ENCODE data around the gene LARP6. TPM values are rescaled to one million over a fixed set of nuclear protein-coding genes. Genes with fewer than 3 reads are reported as not detected.

Gene LARP6
- total RNA-seq, 4 donors from 2014 or later = 11.9 to 59.4 (median 28.8) TPM

DNA sequence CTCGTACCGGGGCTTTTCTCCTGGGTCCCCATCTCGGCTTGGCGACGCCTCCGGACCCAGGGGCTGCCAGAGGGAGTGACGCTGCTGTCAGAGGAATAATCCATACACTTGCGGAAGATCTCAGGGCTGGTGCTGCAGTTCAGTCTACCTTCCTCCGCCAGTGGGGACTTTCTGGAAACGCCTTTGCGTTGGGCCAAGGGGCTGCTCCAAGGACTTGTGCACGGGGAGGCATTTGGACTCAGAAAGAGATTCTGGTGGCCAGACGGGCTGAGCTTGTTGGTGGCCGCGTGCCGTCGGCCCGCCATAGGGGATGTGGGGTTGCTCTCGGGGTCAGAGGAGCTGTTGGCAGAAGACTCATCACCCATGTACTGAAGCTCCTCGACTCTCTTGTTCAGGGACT lies 21.8 kb downstream of the LARP6 start:
- H3K9me3 ChIP-seq = no peaks in the 10 kb centered on the region
- no peak overlapping the region for H3K27ac ChIP-seq
- no peak overlapping the region for H3K4me3 ChIP-seq
- no peaks in the 10 kb centered on the region for H3K4me1 ChIP-seq
- intact Hi-C loops (cut with DNase I; ENCODE audit: low total_unique reads) = no loop called here
- no peak for TF ChIP-seq CTCF (IDR thresholded peaks at IDR 0.05)
- no peak for TF ChIP-seq POLR2A (IDR thresholded peaks at IDR 0.05)
- no peak for DNase-seq
- H3K36me3 ChIP-seq = no peaks in the 10 kb centered on the region
- no peaks in the 10 kb centered on the region for H3K27me3 ChIP-seq

DNA sequence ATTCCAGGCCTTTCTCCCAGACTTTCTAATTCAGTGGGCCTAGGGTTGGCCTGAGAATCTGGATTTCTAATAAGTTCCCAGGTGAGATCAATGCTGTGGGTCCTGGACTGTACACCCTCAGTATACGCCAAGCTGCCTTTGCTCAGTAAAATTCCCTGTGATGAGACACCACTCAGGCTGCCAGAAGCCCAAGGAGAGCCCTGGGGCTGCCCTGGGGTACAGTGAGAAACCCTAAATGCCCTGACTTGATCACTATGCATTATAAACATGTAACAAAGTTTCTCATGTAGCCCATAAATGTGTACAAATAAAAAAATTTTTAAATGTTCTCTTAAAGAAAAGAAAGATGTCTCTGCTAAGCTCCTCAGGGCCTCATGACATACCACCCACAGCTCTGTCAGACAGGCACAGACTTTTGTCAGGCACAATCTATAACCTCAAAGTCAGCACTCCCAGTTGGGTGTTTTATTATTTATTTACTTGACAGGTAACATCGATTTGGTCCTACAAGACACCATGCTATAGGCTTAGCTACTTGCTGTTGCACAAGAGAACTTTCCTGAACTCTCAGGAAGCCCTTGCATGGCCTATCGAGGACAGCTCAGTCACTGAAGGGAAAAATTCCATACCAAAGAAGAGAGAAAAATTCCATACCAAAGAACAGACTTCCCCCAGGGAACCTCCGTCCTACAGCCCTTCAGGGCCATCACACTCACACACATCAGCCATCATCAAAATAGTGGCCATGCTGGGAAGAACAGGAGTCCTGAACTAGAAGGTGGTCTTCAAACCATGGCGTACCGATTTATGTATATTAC lies 22.7 kb downstream of the LARP6 start:
- no peaks in the 10 kb centered on the region for H3K9me3 ChIP-seq
- DNase-seq = no peak
- intact Hi-C loops (cut with DNase I; ENCODE audit: low total_unique reads) = no loop called here
- H3K4me1 ChIP-seq = no peaks in the 10 kb centered on the region
- H3K36me3 ChIP-seq = no peaks in the 10 kb centered on the region
- no peaks in the 10 kb centered on the region for H3K27me3 ChIP-seq
- H3K4me3 ChIP-seq = no peak overlapping the region
- no peak overlapping the region for H3K27ac ChIP-seq
- TF ChIP-seq POLR2A (IDR thresholded peaks at IDR 0.05) = no peak
- no peak for TF ChIP-seq CTCF (IDR thresholded peaks at IDR 0.05)

DNA sequence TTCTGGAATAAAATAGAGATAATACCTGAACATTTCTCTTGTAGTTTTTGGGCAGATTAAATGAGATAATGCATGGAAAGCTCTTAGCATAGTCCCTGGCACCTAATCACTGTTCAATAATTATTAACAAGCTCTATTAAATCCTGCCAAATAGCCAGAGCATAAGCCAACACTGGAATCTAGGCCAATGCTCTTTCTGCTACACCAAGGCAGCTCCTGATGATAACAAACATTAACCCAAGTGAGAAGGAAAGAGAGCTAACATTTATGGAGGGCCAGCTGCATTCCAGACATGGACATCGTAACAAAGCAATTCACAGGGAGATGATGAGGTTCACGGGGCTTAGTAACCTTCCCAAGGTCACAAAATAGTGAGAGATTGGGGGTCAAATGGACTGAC lies 23.3 kb downstream of the LARP6 start:
- Histone ChIP-seq H3K4me1 (no peaks in the 10 kb centered on the region), H3K36me3 (no peaks in the 10 kb centered on the region), H3K4me3 (no peak overlapping the region), H3K9me3 (no peaks in the 10 kb centered on the region), H3K27ac (no peak overlapping the region), H3K27me3 (no peaks in the 10 kb centered on the region)
- no peak for TF ChIP-seq CTCF (IDR thresholded peaks at IDR 0.05)
- no peak for TF ChIP-seq POLR2A (IDR thresholded peaks at IDR 0.05)
- intact Hi-C loops (cut with DNase I; ENCODE audit: low total_unique reads) = no loop called here
- no peak for DNase-seq

DNA sequence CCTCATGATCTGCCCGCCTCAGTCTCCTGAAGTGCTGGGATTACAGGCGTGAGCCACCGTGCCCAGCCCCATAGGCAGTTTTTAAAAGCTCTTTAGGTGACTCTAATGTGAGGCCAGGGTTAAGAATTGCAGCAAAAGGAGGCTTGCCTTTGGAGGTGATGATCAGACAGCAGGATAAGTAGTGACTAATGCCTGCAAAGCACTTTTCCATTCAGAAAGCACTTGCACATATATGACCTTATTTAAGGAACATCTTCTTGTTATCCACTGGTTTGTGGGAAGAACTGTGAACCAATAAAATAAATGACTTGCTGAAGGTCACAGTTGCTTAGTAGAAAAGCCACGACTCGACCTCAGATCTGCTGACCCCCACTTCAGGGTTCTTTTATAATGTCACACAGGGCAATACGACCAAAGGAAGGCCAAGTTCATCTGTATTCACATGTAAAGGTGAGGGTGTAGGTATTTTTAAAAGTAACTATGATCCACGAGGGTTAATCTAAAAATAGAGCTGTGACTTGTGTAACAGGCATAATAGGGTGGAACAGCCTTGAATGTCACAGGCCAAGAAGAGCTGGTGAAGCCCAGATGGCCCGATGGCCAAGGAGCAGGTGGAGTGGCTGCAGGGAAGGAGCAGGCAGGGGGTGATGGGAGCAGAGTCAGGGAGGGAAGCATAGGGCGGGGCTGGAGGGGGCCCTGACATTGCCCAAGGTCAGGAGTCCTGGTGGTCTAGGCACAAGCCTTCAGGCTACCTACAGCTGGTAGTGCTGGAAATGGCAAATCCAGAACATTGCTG lies 24.4 kb downstream of the LARP6 start:
- Histone ChIP-seq H3K27me3 (no peaks in the 10 kb centered on the region), H3K4me3 (no peak overlapping the region), H3K9me3 (no peaks in the 10 kb centered on the region), H3K27ac (no peak overlapping the region), H3K36me3 (no peaks in the 10 kb centered on the region), H3K4me1 (no peaks in the 10 kb centered on the region)
- intact Hi-C loops (cut with DNase I; ENCODE audit: low total_unique reads) = no loop called here
- no peak for TF ChIP-seq CTCF (IDR thresholded peaks at IDR 0.05)
- no peak for TF ChIP-seq POLR2A (IDR thresholded peaks at IDR 0.05)
- no peak for DNase-seq

DNA sequence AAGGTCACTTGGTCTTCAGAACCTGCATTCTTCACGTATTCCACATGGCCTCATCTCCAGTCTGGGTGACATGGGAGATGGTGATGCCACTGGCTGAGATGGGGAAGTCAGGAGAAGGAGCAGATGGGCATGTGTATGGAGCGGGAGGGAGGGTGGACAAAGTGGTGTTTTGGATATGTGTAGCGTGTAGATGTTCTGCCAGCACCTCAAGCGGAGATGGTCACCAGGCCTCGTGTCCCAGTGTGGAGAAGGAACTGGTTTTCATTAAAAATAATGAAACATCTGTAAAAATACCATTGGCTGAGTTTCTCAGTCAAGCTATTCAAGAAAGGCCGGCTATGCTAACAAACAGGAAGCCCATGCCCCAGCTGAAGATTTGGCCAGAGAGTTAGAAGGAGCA lies 26.2 kb downstream of the LARP6 start:
- no peaks in the 10 kb centered on the region for H3K4me1 ChIP-seq
- no peak overlapping the region for H3K27ac ChIP-seq
- intact Hi-C loops (cut with DNase I; ENCODE audit: low total_unique reads) = no loop called here
- H3K4me3 ChIP-seq = no peak overlapping the region
- TF ChIP-seq POLR2A (IDR thresholded peaks at IDR 0.05) (no peak), CTCF (IDR thresholded peaks at IDR 0.05) (no peak)
- H3K9me3 ChIP-seq = no peaks in the 10 kb centered on the region
- H3K36me3 ChIP-seq = no peaks in the 10 kb centered on the region
- no peaks in the 10 kb centered on the region for H3K27me3 ChIP-seq
- no peak for DNase-seq
